ENCODE results near the gene PIEZO1.

GRCh38 chr16:88763502-88764053 lies 21.4 kb downstream of the PIEZO1 start:
- no peak; the same call in 1 of the 2 replicates for TF ChIP-seq CTCF (conservative IDR thresholded peaks at IDR 0.05)
- no peak for TF ChIP-seq ZFX (IDR thresholded peaks at IDR 0.05)

All from C4-2B (cell line).